ENCODE measurements around the gene FOXO6.

The FOXO6 gene

GRCh38 chr1:41368366-41368765, 7.1 kb downstream of the FOXO6 start:
- no peak for DNase-seq

GRCh38 chr1:41368801-41369200, 7.6 kb downstream of the FOXO6 start:
- no peak for DNase-seq

GRCh38 chr1:41369531-41369930, 8.3 kb downstream of the FOXO6 start:
- no peak for DNase-seq

GRCh38 chr1:41370225-41370624, 9.0 kb downstream of the FOXO6 start:
- DNase-seq = no peak

GRCh38 chr1:41370756-41371420, 9.7 kb downstream of the FOXO6 start:
- DNase-seq = no peak

GRCh38 chr1:41371630-41372599, 10.7 kb downstream of the FOXO6 start:
- DNase-seq = no peak

GRCh38 chr1:41372600-41372993, 11.4 kb downstream of the FOXO6 start:
- no peak for DNase-seq

GRCh38 chr1:41373373-41373772, 12.1 kb downstream of the FOXO6 start:
- no peak for DNase-seq

GRCh38 chr1:41374711-41375110, 13.5 kb downstream of the FOXO6 start:
- DNase-seq = no peak

- no peak for DNase-seq
Observed at GRCh38 chr1:41377397-41377796, 16.2 kb downstream of the FOXO6 start.

- no peak for DNase-seq
Observed at GRCh38 chr1:41378222-41378621, 17.0 kb downstream of the FOXO6 start.

- no peak for DNase-seq
Observed at GRCh38 chr1:41378999-41379737, 17.9 kb downstream of the FOXO6 start.

GRCh38 chr1:41379738-41380130, 18.5 kb downstream of the FOXO6 start:
- no peak for DNase-seq

GRCh38 chr1:41380195-41380594, 19.0 kb downstream of the FOXO6 start:
- no peak for DNase-seq

GRCh38 chr1:41380979-41381691, 19.9 kb downstream of the FOXO6 start:
- DNase-seq = no peak

- no peak for DNase-seq
Observed at GRCh38 chr1:41381692-41382479, 20.7 kb downstream of the FOXO6 start.

GRCh38 chr1:41382480-41383090, 21.4 kb downstream of the FOXO6 start:
- DNase-seq = no peak

GRCh38 chr1:41383094-41383852, 22.0 kb downstream of the FOXO6 start:
- DNase-seq = no peak

GRCh38 chr1:41384579-41384978, 23.3 kb downstream of the FOXO6 start:
- DNase-seq = no peak

GRCh38 chr1:41385398-41386195, 24.4 kb downstream of the FOXO6 start:
- no peak for DNase-seq
